ENCODE data around the gene MAP3K21. TPM values are rescaled to one million over a fixed set of nuclear protein-coding genes. Genes with fewer than 3 reads are reported as not detected.

MAP3K21 gene
- total RNA-seq, 6 donors from 2014 or later: 6.0 to 22.0 (median 12.9) TPM

GRCh38 chr1:233390842-233391737 lies 63.6 kb downstream of the MAP3K21 start:
- no peaks in the 10 kb centered on the region for H3K36me3 ChIP-seq
- no peaks in the 10 kb centered on the region for H3K27me3 ChIP-seq
- WGBS, 2 donors: 73 to 79% methylated on average over 3 of the region's 3 CpGs
- H3K9me3 ChIP-seq: no peaks in the 10 kb centered on the region
- H3K27ac ChIP-seq: no peak overlapping the region
- no peak overlapping the region for H3K4me3 ChIP-seq
- DNase-seq (no peak), ATAC-seq (ENCODE audit: low FRiP score in 2 of 2) (no peak)
- H3K4me1 ChIP-seq: no peaks in the 10 kb centered on the region
- TF ChIP-seq, protein P1, sequence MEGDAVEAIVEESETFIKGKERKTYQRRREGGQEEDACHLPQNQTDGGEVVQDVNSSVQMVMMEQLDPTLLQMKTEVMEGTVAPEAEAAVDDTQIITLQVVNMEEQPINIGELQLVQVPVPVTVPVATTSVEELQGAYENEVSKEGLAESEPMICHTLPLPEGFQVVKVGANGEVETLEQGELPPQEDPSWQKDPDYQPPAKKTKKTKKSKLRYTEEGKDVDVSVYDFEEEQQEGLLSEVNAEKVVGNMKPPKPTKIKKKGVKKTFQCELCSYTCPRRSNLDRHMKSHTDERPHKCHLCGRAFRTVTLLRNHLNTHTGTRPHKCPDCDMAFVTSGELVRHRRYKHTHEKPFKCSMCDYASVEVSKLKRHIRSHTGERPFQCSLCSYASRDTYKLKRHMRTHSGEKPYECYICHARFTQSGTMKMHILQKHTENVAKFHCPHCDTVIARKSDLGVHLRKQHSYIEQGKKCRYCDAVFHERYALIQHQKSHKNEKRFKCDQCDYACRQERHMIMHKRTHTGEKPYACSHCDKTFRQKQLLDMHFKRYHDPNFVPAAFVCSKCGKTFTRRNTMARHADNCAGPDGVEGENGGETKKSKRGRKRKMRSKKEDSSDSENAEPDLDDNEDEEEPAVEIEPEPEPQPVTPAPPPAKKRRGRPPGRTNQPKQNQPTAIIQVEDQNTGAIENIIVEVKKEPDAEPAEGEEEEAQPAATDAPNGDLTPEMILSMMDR (IDR thresholded peaks at IDR 0.05): no peak
- TF ChIP-seq EP300 (IDR thresholded peaks at IDR 0.05) (no peak), POLR2A (IDR thresholded peaks at IDR 0.05) (no peak), POLR2AphosphoS5 (IDR thresholded peaks at IDR 0.05) (no peak)

DNA sequence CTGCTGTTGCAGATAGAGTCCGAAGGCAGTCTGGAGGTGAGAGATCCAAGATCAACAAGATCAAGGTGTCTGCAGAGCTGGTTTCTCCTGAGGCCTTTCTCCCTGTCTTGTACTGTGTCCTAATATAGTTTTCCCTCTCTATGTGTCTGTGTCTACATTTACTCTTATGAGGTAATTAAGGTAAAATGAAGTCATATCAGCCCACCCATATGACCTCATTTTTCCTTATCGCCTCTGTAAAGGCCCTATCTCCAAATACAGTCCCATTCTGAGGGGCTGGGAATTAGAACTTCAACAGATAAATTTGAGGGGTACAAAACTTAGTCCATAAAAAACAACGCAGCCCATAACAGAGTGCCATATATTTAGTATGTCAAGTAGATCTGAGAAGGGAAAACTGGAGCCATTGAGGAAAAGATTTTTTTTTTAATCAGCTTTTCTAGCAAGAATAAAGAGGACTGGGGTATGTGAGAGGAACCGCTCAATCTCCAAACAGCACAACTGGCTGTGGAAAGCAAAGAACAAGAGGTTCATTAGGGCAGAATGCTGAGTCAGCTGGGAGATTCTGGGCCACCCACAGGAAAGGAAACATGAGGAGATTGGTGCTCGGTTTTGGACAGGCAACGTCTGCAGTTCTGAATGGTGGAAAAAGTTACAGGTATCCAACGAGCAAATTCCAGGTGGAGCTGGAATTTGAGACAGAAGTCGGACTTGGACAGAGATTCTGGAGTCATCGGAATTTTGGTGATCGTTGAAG lies 65.7 kb downstream of the MAP3K21 start:
- no peaks in the 10 kb centered on the region for H3K4me1 ChIP-seq
- H3K36me3 ChIP-seq: no peaks in the 10 kb centered on the region
- no peak overlapping the region for H3K4me3 ChIP-seq
- WGBS, 2 donors: 55 to 60% methylated on average over 10 of the region's 10 CpGs
- no peaks in the 10 kb centered on the region for H3K9me3 ChIP-seq
- DNase-seq (no peak), ATAC-seq (ENCODE audit: low FRiP score in 2 of 2) (no peak)
- H3K27me3 ChIP-seq: no peaks in the 10 kb centered on the region
- no peak for TF ChIP-seq EP300 (IDR thresholded peaks at IDR 0.05)
- no peak for TF ChIP-seq POLR2A (IDR thresholded peaks at IDR 0.05)
- TF ChIP-seq POLR2AphosphoS5 (IDR thresholded peaks at IDR 0.05): no peak
- TF ChIP-seq, protein P1 (IDR thresholded peaks at IDR 0.05): no peak
- no peak overlapping the region for H3K27ac ChIP-seq

GRCh38 chr1:233393926-233394680 lies 66.6 kb downstream of the MAP3K21 start:
- Histone ChIP-seq H3K4me3 (no peak overlapping the region), H3K27ac (no peak overlapping the region), H3K9me3 (no peaks in the 10 kb centered on the region), H3K27me3 (no peaks in the 10 kb centered on the region), H3K36me3 (no peaks in the 10 kb centered on the region), H3K4me1 (no peaks in the 10 kb centered on the region)
- WGBS, 2 donors: 71 to 72% methylated on average over 3 of the region's 3 CpGs
- no peak for ATAC-seq (ENCODE audit: low FRiP score in 2 of 2)
- TF ChIP-seq POLR2AphosphoS5 (IDR thresholded peaks at IDR 0.05) (no peak), POLR2A (IDR thresholded peaks at IDR 0.05) (no peak), EP300 (IDR thresholded peaks at IDR 0.05) (no peak)
- TF ChIP-seq, protein P1 (IDR thresholded peaks at IDR 0.05): no peak
- no peak for DNase-seq

DNA sequence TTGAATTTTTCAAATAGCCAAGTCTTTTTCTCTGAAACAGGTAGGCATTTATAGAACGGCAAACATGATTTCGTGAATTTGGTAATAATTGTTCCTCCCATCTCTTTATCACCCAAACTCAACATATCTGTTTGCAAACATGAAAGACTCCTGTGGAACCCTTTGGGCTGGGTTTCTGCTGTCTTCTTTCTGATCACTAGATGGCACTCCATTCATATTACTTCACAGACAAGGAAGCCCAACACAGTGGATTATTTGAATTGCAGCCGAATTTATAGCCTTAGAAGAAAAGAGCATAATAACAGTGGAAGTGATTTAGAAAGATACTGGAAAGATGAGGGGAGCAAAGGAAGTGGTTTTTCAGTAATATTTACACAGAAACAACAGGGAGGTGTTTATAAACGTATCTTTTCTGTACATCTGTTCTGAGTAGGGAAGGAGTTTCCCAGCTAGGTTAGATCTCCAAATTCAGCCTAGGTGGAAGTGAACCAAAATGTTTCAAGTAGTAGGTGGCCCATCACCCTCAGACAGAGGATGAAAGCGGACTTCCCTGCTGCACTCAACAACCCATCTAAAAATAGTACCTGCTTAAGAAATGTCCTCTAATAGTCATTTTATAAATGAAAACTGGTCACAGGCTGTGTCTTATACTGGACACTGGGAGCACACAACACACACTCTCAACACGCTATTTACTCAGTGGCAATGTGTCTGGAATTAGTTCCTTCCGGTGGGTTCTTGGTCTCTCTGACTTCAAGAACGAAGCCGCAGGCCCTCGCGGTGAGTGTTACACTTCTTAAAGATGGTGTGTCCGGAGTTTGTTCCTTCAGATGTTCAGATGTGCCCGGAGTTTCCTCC lies 67.6 kb downstream of the MAP3K21 start:
- ATAC-seq (ENCODE audit: low FRiP score in 2 of 2) (peak in 1 of 2 donors; percentile 78), DNase-seq (no peak)
- no peaks in the 10 kb centered on the region for H3K4me1 ChIP-seq
- no peaks in the 10 kb centered on the region for H3K36me3 ChIP-seq
- 63 to 64% methylated on average over 13 of the region's 13 CpGs for WGBS, 2 donors
- H3K27me3 ChIP-seq: no peaks in the 10 kb centered on the region
- H3K4me3 ChIP-seq: no peak overlapping the region
- TF ChIP-seq, protein P1 (IDR thresholded peaks at IDR 0.05): peak in 5 of 6 experiments; percentile 27 to 52 (median 41)
- TF ChIP-seq EP300 (IDR thresholded peaks at IDR 0.05): no peak
- H3K9me3 ChIP-seq: no peaks in the 10 kb centered on the region
- H3K27ac ChIP-seq: no peak overlapping the region
